HG03280 (cell line): ENCODE data around the gene PSME3IP1.

Source experiments
- ATAC-seq: cut with Tn5 transposase; IDR thresholded peaks from one replicate; pipeline ENCODE4 v1.9.1; 2021; ENCODE audit warnings: mild to moderate bottlenecking, moderate library complexity; ENCODE audit not compliant: unreplicated experiment

Gene PSME3IP1

GRCh38 chr16:57146040-57146647 is 39.7 kb downstream of the PSME3IP1 start:
- no peak for ATAC-seq

- ATAC-seq: no peak
These were observed 40.5 kb downstream of the PSME3IP1 start for GRCh38 chr16:57145046-57146021.

- no peak for ATAC-seq
These were observed 41.8 kb downstream of the PSME3IP1 start for GRCh38 chr16:57144027-57144426.

- no peak for ATAC-seq
These were observed 42.5 kb downstream of the PSME3IP1 start for GRCh38 chr16:57143149-57143921.

- no peak for ATAC-seq
These were observed 43.8 kb downstream of the PSME3IP1 start for GRCh38 chr16:57141822-57142631.

GRCh38 chr16:57140931-57141668 is 44.7 kb downstream of the PSME3IP1 start:
- no peak for ATAC-seq

- no peak for ATAC-seq
These were observed 47.4 kb downstream of the PSME3IP1 start for GRCh38 chr16:57138281-57138935.

- ATAC-seq: no peak
These were observed 48.1 kb downstream of the PSME3IP1 start for GRCh38 chr16:57137566-57138273.

- no peak for ATAC-seq
These were observed 48.8 kb downstream of the PSME3IP1 start for GRCh38 chr16:57137043-57137442.

- no peak for ATAC-seq
These were observed 50.9 kb downstream of the PSME3IP1 start for GRCh38 chr16:57134982-57135381.

- ATAC-seq: no peak
These were observed 52.0 kb downstream of the PSME3IP1 start for GRCh38 chr16:57133886-57134285.

- ATAC-seq: no peak
These were observed 52.8 kb downstream of the PSME3IP1 start for GRCh38 chr16:57133031-57133430.

GRCh38 chr16:57132470-57132869 is 53.4 kb downstream of the PSME3IP1 start:
- ATAC-seq: no peak

- ATAC-seq: no peak
These were observed 54.4 kb downstream of the PSME3IP1 start for GRCh38 chr16:57131351-57131970.

GRCh38 chr16:57130950-57131321 is 54.9 kb downstream of the PSME3IP1 start:
- no peak for ATAC-seq

- no peak for ATAC-seq
These were observed 57.0 kb downstream of the PSME3IP1 start for GRCh38 chr16:57128771-57129389.

GRCh38 chr16:57127836-57128235 is 58.0 kb downstream of the PSME3IP1 start:
- no peak for ATAC-seq
